T-helper 2 cell treated with Interferon-gamma antibody and Interleukin-4, amounts not matched to agents 100 ng/mL and 5 ng/mL, for 36 hours (primary cell): ENCODE data around the gene ZDHHC18. TPM values are rescaled to one million over a fixed set of nuclear protein-coding genes. Genes with fewer than 3 reads are reported as not detected.
"Not testable (repeated sequence)": the region's sequence is repeated elsewhere in the genome, so short reads cannot be mapped to it uniquely, and the experiment has no call there.

Experiments used
- intact Hi-C: fragments of 100-400 bp; cut with micrococcal nuclease; formaldehyde crosslinking; loops from one replicate; pipeline ENCODE4 v1.15.1; 2023
- total RNA-seq: library from RNA; stranded (reverse); gene quantifications from 2 replicates; pipeline ENCODE4 v1.2.3, GENCODE V29; 2022

ZDHHC18 gene
- total RNA-seq, 1 donor from 2014 or later = 52.5 TPM

DNA sequence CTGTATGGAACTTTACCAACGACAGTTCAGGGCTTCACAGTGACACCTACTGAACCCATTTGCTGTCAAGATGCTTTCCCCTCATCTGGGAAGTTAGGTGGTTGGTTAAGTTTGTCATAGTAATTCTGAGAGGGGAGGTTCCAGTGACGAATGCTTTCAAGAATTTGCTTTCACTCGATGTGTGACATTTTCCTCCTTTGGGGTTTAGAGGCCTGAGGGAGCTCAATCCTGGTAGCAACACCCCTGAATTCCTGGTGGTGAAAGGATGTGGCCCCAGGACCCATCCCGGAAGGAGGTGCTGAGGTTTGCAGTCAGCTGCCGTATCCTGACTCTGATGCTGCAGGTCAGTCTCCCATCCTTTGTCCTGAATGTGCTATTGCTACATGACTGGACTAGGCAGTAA lies 35.9 kb upstream of the ZDHHC18 start:
- intact Hi-C loops = loop anchor here (1.0 kb wide), 1 partner anchor 43 kb away; no protein-coding TSS in a partner anchor

DNA sequence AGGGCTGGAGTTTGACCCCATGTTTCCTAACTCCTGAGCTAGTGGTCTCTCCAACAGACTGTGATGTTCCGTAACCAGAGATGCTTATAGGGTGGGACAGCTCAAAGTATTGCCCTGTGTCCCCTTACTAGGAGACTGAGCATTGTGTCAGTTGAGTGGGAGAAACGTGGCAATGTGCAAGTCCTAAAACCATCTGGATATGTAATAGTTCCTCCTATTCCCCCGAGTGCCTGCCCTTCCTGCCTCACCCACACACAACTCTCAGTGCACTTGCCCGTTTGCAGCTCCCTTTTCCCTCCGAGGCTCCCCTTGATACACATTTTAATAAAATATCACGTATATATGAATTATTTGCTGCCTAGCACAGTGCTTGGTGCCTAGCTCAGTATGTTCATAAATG lies 35.3 kb upstream of the ZDHHC18 start:
- intact Hi-C loops = no loop called here

DNA sequence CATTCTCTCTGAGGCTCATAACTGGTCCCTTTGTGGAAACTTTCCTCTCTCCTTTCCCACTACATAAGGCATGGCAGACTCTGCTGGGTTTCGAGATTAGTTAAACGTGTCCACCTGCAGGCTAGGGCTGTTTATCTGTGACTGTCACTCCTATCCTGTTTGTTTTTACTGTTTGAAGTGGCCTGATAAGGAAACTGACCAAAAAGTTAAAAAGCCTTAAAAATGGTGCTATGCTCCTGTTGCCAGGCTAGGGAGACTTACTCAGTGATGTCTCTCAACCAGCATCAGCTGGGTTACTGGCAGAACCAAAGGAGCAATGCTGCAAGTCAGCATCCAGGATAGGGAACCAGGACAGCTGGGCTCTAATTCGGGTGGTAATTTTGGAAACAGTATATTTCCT lies 34.9 kb upstream of the ZDHHC18 start:
- intact Hi-C loops = no loop called here

DNA sequence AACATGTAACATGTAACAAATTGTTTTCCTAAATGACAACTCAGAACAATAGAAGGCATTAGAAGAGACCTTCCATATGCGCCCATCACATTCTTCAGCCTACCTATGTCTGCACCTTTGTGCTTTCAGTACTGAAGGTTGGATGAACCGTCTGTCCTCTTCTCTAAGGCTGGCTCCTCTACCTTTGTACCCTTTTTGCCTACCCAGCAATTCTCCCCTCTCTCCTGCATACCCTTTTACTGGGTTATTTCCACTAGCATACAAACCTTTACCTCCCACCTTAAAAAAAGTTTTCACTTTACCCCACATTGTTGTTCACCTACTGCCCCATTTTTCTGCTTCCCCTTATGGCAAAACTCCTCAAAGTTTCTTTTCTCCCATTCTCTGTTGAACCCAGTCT lies 33.6 kb upstream of the ZDHHC18 start:
- intact Hi-C loops = no loop called here

DNA sequence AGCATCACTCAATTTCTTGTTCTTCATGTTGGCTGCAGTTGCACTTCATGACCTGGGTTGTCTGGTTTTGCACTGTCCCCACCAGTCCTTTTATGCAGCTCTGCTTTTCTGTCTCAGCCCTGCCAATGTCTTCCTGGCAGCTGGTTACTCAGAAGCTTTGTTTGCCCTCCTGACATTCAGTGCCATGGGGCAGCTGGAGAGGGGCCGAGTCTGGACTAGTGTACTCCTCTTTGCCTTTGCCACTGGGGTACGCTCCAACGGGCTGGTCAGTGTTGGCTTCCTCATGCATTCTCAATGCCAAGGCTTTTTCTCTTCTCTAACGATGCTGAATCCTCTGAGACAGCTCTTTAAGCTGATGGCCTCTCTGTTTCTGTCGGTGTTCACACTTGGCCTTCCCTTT lies 32.1 kb upstream of the ZDHHC18 start:
- intact Hi-C loops = no loop called here

DNA sequence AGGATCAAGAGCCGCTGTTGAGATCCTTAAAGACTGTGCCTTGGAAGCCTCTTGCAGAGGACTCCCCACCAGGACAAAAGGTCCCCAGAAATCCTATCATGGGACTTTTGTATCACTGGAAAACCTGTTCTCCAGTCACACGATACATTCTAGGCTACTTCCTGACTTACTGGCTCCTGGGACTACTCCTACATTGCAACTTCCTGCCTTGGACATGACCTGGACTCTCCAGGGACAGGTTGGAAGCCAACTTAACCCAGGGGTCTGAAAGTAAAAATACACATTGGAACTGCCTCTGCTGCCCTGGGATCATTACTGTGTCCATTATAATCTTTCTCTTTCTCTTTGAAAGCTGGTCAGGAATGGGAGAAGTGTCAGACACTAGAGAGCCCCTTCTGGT lies 28.9 kb upstream of the ZDHHC18 start:
- intact Hi-C loops = no loop called here

DNA sequence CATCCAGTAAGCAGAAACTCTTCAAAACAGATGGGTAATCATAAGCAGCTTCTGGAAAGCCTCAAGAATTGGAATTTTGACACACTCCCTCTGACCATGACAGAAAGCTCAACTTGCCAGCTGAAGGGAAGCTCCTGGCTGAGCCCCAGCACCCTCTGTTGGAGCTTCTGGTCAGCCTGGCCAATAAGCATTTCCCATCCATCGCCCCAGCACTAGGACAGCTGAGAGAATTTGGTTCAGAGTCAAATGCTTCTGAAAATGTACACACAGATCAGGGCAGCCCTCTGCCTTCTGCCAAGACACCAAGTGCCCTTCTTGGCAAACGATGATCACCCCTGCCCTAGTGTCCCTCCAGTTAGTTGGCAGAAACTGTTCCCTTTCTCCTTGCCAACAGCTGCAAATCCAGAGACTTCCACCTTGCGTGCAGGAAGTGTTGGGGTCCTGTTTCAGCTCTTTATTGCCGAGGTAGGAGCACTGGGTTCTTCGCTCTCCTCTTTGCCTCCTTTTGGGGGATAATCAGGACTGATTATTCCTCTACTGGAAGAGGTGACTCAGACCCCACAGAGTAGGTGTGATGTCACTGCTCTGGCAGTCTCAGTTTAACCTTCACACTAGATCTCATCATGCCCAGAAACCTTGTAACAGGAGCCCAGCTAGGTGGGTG lies 26.9 kb upstream of the ZDHHC18 start:
- intact Hi-C loops = no loop called here

DNA sequence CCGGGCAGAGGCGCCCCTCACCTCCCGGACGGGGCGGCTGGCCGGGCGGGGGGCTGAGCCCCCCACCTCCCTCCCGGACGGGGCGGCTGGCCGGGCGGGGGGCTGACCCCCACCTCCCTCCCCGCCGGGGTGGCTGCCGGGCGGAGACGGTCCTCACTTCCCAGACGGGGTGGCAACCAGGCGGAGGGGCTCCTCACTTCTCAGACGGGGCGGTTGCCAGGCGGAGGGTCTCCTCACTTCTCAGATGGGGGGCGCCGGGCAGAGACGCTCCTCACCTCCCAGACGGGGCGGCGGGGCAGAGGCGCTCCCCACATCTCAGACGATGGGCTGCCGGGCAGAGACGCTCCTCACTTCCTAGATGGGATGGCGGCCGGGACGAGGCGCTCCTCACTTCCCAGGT lies 22.6 kb upstream of the ZDHHC18 start:
- intact Hi-C loops = not testable (repeated sequence)

DNA sequence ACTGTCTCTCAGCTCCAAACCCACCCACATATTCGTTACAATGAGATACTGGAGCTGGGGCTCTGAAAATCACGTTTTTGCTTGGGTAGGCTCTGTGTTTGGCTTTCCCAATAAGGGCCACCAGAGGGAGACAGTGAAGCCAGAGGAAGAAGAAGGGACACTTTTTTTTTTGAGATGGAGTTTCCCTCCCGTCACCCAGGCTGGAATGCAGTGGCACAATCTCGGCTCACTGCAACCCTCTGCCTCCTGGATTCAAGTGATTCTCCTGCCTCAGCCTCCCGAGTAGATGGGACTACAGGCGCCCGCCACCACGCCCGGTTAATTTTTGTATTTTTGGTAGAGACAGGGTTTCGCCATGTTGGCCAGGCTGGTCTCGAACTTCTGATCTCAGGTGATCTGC lies 16.4 kb upstream of the ZDHHC18 start:
- intact Hi-C loops = loop anchor here (2.0 to 5.0 kb wide), 2 partner anchors 23 to 67 kb away; no protein-coding TSS in a partner anchor

DNA sequence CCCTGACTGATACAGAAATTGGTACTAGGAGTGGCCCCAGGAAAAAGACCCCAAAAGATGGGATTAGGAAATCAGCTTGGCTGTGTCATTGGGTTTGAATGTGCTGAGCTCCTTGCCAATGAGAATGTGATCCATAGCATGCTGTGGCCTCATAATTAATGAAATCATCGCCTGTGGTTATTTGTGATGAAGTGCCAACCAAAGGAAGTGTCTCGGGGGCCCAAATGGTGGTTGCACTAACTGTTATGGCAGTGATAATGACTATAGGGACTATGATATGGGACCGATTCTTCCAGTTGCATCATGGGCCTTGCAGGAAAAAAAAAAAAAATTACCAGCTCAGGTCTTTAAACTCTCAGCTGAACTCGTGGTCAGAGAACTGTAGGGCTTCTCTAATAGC lies 15.4 kb upstream of the ZDHHC18 start:
- intact Hi-C loops = loop anchor here (2.0 to 5.0 kb wide), 2 partner anchors 22 to 66 kb away; no protein-coding TSS in a partner anchor

DNA sequence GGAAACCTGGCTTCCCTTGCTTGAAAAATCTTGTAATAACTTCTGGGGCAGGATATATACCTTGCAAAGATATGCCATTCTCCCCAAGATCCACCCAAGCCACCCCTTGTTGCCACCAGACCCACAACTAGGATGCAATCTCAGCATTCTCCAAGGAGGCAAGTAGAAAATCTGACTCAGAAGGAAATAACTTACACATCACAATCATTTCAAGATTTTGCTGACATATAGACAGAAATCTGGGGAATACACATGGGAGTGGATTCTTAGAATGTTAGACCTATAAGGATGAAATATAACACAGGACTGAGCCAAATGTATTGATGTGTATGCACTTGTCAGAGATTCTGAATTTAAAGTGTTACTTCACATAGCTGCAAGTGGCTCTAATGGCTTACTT lies 14.8 kb upstream of the ZDHHC18 start:
- intact Hi-C loops = loop anchor here (2.0 to 5.0 kb wide), 2 partner anchors 21 to 66 kb away; no protein-coding TSS in a partner anchor

DNA sequence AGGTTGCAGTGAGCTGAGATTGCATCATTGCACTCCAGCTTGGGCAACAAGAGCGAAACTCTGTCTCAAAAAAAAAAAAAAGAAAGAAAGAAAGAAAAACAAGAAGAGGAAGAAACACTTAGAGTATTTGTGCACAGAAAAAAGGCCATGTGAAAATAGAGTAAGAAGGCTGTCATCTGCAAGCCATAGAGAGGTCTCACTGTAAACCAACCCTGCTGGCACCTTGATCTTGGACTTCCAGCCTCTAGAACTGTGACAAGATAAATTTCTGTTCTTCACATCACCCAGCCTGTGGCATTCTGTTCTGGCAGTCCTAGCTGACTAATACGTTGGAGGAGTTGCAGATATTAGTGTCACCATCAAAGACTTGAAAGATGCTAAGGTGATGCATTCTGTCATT lies 12.1 kb upstream of the ZDHHC18 start:
- intact Hi-C loops = loop anchor here (5.0 kb wide), 1 partner anchor 63 kb away; no protein-coding TSS in a partner anchor

DNA sequence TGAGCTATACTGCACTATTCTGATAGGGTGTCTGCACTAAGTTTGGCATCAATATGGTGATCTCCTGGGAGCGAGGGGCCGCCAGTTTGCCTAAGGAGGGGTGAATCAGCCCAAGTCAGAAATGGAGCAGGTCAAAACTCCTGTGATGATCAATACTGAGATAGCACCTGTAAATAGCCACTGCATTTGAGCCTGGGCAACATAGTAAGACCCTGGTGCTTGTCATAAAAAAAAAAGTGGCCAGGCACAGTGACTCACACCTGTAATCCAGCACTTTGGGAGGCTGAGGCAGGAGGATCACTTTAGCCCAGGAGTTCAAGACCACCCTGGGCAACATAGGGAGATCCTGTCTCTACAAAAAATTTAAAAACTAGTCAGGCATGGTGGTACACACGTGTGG lies 11.6 kb upstream of the ZDHHC18 start:
- intact Hi-C loops = loop anchor here (5.0 kb wide), 1 partner anchor 62 kb away; no protein-coding TSS in a partner anchor

DNA sequence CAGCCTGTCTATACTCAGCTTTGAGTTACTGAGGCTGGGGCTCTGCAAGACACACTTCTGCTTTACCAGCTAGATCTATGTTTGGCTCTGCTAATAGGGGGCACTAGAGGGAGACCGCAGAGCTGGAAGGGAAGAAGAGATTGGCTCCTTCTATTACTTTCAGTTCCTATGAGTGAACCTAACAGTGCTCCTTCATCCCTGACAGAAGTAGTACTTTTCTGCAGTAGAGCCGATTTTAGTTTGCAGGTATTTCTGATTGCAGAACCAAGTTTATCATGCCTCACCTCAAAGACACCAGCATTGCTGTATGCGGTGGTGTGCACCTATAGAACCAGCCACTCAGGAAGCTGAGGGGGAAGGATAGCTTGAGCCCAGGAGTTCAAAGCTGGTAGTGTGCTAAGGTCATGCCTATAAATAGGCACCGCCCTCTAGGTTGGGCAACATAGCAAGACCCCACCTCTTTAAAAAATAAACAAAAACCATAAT lies 5.7 kb upstream of the ZDHHC18 start:
- intact Hi-C loops = no loop called here

DNA sequence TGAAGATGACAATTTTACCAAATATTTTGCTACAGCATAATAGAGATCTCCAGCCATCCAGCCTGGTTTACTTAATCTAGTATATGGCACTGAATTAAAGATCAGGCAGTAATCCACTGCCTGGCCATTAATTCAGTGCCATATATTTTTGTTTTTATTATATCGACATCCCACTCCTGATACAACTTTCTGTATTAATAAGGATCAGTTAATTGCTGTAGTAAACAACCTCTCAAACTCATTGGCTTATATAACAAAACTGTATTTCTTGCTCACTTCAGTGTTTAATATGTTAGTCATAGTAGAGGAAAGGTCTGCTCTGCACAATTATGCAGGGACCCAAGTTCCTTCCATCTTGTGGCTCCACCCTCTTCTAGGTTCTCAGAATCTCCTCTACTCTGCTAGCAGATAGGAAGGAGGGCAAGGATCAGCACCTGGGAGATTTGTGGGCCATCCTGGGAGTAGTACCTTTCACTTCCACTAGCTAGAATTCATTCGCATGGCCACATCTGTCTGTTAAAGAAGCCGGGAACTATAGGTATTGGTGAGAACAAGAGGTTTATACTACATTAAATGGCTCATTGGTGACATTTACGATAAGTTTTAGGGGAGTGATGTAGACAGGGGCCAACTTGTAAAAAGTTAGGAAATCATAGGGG lies 3.6 kb upstream of the ZDHHC18 start:
- intact Hi-C loops = no loop called here

DNA sequence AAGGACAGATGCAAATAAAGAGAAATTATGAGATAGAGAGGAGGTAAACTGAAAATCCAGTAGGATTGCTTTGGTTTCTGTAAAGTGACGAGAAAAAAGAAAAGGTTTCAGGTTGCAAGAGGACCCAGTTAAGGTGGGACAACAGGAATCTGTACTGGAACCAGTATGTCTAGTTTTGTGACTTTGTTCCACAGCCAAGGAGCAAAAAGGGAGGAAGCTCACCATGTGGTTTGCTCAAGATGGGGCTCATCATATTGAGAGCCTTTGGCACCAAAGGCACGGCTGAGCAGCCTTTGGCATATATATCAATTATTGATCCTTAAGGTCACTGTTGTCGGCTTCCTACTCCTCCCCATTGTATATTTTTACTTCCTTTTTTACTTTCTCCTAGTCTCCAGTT lies 1.8 kb upstream of the ZDHHC18 start:
- intact Hi-C loops = no loop called here

DNA sequence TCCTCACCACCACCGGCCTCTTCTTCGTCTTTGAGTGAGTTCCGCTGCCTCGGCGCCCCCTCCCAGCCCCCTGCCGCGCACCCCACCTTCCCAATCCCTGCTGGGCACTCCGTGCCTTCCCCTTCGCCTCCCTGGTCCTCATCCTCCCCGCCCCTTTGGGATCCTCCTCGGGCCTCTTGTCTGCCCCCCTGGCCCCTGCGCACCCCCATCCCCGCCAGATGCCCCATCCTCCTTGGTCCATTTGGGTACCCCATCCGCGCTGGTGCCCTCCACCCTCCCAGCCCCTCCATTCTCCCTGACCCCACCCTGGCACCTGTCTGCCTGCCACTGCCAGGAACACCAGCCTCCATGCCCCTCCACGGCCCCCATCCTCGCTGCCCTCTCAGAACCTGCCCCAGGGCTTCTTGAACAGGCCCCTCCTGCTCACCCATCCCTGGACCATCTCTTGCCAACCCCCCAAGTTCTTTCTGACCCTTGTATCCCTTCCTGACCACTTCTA lies 667 bp downstream of the ZDHHC18 start:
- intact Hi-C loops = no loop called here

DNA sequence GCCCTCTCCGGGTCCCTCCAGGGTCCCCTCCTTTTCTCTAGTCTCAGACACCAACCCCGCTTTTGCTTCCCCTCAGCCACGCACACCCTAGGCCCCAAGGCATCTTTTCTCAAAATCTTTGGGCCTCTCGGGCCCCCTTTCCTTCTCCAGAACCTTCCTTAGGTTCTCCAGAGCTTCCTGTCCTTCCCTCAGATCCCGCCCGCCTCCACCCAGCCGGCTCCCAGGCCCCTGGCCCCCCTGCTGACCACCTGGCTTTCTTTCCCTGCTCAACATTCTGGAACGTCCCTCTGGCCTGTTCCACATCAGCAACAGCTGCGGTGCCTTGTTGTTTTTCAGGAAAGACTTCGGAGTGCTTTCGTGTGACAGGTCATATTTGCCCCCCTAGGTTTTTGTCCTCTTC lies 1.2 kb downstream of the ZDHHC18 start:
- intact Hi-C loops = no loop called here

DNA sequence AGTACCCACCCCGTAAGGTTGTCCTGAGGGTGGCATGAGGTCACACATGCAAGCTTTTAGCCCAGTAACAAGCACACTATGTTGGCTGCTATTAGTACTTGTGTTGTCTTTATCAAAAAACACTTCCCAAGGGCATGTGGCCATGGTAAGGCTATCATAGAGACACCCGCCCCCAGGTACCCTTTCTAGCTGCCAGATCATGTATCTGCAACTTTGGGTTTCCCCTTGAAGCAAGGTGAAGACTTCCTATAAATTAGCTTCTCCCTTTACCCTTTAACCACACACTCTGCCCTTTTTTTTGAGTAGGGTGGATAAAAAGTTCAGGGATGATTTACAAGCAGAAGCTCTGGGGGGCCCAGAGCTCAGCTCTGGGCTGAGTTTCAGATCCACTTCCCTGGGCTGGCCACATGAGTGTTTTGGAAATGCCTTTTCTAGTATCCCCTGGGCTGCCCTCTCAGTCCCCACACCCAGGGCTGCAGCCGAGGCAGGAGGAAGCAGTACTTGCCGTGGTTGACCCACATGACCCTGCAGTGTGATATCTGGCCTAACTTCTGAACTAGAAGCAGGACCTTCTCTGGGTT lies 2.0 kb downstream of the ZDHHC18 start:
- intact Hi-C loops = no loop called here

DNA sequence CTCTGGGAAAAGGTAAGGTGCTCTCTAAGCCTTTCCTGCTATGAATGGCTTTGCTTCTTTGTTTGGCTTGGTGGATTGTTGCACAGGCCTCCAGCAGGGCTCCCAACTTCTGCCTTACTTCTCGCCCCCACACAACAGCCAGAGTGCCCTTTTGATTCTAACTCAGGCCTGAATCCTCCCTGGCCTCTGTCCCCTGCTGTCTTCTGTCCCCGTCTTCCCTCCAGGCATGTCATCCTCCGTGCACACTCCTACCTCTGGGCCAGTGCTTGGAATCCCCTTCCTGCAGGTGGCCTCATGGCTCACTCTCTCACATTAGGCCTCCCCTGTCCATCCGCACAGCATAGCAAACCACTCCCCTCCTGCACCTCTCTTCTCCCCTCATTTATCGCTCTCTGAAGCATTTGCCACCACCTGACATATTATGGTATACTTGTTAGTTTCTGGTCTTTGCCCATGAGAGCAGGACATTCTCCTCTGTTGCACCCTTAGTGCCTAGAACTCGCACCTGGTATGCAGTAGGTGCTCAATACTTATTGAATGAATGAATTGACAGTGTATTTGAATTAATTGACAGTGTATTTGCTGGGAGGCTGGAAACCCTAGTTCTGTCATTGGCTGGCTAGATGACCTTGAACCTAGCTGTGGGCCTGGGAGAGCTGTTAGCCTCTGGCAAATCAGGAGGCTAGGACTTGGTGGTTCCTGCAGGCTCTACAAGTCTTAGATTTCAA lies 2.9 kb downstream of the ZDHHC18 start:
- intact Hi-C loops = no loop called here

DNA sequence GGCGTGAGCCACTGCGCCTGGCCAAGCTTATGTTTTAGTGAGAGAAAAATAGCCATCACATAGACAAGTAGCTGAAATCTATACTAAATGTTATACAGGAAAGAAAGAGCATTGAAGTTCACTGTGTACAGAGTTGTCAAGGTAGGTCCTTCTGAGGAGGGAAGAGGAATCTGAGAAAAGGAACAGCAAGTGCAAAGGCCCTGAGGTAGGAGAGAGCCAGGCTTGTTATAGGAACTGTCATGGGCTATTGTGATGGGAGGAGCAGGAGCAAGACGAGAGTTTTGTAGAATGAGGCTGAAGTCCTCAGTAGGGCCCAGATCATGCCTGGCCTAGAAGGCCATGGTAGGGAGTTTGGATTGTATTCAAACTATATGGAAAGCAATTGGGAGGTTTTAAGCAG lies 4.6 kb downstream of the ZDHHC18 start:
- intact Hi-C loops = no loop called here
